Pons (tissue), 1 donor: Measurements from ENCODE around the gene NUP37.
"Not testable (repeated sequence)": the region's sequence is repeated elsewhere in the genome, so short reads cannot be mapped to it uniquely, and the experiment has no call there.

Experiments used
- DNase-seq: peaks from one replicate; pipeline ENCODE4 v3.0.0-alpha.2; 2016; ENCODE audit warnings: low spot score

Gene NUP37

DNA sequence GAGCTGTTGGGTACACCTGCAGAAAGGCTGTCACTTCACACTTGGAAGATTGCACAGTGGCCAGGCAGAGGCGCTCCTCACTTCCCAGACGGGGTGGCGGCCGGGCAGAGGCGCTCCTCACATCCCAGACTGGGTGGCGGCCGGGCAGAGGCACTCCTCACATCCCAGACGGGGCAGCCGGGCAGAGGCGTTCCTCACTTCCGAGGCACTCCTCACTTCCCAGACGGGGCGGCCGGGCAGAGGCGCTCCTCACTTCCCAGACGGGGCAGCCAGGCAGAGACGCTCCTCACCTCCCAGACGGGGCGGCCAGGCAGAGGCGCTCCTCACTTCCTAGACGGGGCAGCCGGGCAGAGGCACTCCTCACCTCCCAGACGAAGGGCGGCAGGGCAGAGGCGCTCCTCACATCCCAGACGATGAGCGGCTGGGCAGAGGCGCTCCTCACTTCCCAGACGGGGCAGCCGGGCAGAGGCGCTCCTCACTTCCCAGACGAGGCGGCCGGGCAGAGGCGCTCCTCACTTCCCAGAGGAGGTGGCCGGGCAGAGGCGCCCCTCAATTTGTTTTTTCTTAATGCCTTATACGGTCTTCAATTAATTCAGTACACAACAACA, 30.6 kb downstream of the NUP37 start:
- not testable (repeated sequence) for DNase-seq

DNA sequence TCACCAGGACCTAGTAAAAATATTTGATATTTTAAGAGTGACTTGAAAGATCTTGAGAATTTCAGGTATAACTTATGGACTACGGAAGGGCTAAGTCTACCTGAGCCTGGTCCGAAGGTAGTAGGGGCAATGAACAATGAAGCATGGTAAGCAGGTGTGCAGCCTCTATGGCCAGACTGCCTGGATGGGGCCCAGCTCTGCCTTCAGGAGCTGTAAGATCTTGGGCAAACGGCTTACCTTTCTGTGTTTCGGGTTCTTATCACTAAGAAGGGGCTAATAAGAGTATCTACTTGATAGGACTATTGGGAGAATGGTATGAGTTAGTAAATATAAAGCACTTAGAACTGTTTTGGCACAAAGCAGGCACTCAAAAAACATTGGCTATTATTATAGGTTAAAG, 39.1 kb downstream of the NUP37 start:
- DNase-seq, result no peak

DNA sequence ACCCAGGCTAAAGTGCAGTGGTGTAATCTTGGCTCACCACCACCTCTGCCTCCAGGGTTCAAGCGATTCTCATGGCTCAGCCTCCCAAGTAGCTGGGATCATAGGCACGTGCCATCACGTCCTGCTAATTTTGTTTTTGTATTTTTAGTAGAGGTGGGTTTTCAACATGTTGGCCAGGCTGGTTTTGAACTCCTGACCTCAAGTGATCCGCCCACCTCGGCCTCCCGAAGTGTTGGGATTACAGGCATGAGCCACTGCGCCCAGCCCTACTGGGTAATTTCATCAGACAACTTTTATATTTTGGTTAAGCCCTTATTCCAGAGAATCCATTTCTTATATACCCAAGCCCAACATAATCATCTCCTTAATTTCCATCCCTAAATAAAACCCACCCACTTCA, 47.8 kb downstream of the NUP37 start:
- not testable (repeated sequence) for DNase-seq

DNA sequence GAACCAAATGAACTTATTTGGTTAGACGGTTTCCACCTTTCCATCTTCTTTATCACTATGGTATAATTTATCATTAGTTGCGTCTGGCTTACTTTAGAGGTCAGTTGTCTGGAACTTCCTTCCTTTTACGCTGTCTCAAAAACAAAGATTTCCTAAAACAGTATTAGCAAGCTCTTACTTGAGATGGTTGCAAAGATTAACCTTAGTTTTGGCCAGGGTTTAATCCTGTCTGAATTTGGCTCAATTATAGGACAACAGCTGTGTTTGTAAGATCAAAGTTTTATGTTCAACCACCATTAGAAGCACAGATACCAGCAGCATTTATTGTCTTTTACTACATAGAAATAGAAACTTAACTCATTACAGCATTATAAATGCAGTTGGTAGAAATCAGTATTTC, 50.2 kb downstream of the NUP37 start:
- DNase-seq, result no peak

DNA sequence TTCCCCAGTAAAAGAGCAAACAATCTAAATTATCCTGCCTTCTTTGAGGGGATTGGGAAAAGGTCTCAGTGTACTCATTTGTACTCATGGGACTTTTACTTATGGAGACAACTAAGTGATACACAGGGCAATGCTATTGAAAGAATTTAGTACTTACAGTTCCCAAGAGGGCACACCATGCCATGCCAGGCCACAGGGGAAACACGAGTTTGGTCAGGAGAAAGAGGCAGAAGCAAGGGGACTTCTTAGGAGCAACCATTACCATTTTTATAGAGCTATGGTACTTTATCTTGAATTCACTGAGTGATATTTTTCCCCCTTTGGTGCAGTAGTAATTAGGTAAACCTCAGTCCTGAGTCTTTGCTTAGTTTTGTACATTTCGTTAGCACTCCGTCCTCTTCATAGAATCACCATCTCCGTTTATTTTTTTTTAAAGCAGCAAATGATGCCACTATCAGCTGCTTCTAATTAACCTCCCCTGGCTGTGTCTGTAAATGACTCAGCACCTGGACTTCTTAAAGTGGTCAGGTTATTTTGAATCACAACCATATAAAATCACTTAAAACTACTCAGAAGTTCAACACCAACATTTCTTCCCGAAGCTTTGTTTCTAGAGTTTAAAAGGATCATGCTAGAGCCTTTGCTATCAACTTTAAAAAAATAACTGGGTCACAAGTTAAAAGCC, 52.2 kb downstream of the NUP37 start:
- DNase-seq, result no peak

DNA sequence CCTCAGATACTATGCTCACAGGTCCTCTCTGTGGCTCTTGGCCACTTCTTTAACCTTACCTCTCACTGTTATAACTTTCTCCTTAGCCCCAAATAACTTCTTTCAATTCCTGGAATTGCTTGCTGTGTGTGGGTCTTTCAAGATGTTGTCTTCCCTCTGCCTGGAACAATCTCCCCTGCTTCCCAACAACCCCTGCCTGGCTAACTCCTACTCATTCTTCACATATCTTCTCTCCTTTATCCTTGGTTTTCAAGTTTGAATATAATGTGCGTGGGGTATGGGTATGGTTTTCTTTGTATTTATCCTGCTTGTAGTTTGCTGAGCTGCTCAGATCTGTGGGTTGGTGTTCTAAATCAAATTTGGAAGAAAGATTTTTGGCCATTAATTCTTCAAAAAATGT, 55.4 kb downstream of the NUP37 start:
- DNase-seq, result no peak

DNA sequence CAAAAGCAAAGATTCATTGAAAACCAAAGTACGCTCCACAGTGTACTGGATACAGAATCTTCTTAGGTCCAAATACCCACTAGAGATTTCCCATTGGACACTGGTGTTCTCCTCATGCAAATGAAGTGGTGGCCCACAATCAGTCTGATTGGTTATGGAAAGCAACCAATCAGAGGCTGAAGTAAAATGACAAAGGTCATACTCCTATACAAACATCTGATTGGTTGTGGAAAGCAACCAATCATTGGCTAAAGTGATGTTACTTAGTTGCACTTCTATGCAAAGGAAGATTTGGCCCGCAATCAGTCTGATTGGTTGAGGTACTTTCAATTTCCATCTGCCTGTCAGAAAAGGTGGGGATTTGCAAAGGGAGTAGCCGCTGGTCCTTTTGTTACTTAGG, 56.8 kb downstream of the NUP37 start:
- DNase-seq, result peak; percentile 18

DNA sequence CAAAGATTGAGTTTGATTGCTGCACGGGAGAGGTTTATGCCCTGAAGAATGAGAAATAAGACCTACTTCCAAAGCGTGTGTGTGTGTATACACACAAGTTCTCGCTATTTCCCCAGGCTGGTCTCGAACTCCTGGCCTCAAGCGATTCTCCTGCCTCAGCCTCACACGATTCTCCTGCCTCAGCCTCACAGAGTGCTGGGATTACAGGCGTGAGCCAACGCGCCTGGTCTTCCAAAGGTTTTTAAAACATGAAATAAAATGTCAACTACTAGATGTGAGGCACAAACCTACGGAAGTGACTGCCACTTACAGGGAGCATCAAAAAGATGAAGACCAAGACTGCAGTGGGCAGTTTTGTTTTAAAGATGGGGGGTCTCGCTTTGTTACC, 57.5 kb downstream of the NUP37 start:
- DNase-seq, result no peak

DNA sequence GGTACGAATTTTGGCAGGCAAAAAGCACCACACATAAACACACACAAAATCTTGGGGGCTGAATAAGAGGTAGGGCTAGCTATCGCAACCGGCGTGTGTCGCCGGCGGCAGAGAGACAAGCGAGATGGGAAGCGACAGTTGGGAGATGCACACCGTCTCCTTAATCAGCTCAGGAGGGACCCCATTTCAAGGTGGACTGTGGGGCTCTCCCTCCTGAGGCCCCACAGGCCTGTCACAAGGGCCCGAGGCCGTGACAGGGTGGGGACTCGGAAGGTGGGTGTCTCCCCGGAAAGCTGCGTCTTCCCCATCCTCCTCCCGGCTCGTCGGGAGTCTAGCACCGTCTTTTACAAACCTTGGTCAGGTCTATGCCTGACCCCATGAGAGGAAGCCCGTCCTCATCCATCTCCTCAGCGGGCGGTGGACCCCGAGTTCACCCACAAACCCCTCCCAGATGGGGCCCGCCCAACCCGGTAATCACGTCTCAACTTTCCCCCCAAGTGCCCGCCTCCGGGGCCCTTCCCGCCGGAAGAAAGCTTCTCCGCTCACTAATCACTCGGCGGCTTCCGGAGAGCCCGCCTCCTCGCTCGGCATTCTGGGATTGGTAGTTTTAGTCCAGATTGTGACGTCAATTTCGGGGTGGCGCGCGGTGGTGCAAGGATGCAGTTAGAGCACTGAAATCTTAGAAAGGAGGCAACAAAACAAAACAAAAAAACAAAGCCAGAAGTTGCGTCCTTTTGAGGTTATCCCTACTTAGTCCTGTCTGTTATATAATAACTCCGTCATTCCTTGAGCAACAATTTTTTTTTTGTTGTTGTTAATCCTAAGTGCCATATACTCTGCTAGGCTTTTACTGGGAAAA, 58.1 kb downstream of the NUP37 start, which contains the start of gene WASHC3:
TSS of gene WASHC3 (minus strand) at position 432 of the 859 bp plus-strand sequence. CDS start at position 403, 29 bp downstream.
- DNase-seq, result peak; percentile 97

DNA sequence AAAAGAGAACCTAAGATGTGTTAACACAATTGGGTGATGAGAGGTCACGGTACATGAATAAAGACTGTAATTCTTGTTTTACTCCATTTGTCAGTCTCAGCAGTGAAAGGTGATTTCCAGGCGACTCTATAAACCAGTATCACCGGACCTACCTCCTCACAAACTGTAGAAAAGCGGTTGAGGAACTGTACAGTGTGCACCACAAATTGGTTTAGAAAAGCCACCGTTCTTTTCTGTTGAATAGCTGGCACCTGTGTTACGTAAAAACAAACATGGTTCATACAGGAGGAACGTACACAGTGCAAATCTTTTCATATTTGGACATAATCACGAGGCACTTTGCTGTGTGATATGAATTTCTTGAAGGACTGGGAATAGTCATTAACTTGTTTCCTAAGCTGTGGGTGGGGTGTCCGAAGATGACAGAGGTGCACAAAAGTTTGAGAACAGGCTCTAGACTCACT, 58.8 kb downstream of the NUP37 start:
- no peak for DNase-seq

DNA sequence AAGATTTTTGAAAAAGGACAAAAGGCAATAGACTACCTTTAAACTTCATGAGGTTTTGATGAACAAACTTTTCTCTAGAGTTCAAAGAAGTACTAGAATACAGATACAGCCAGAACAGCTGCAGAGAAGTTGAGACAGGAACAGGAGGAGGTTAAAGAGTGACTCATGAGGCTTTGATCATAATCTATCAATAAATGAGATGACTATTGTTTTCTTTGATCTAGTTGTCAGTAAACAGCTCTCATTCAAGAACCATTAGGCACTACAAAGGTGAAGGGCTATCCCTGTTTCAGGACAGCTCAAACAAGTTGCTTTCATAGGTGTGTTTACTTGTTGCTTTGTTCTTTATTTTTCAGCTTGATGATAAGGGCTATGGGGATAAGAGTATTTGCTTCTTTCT, 60.6 kb downstream of the NUP37 start:
- DNase-seq, result no peak

DNA sequence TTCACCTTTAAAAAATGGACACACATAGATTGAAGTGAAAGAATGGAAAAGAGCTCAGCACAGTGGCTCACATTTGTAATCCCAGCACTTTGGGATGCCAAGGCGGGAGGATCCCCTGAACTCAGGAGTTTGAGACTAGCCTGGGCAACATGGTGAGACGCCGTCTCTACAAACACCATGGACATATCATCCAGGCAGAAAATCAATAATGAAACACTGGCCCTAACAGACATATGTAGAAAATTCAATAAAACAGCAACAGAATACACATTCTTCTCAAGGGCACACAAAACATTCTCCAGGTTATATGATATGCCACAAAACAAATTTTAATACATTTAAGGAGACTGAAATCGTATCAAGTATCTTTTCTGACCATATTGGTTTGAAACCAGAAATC, 65.6 kb downstream of the NUP37 start:
- DNase-seq, result no peak

DNA sequence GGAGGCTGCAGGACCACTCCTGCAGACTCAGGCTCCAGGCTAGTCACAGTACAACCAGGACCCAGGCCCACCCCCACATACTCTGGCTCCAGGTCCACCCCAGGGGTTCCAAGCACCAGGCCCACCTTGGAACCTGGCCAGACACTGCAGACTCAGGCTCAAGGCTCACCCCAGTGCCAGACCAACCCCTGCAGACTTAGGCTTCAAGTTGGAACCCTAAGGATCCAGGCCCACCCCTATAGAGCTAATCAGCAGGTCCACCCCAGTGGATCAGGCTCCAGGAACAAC, 66.9 kb downstream of the NUP37 start:
- no peak for DNase-seq

DNA sequence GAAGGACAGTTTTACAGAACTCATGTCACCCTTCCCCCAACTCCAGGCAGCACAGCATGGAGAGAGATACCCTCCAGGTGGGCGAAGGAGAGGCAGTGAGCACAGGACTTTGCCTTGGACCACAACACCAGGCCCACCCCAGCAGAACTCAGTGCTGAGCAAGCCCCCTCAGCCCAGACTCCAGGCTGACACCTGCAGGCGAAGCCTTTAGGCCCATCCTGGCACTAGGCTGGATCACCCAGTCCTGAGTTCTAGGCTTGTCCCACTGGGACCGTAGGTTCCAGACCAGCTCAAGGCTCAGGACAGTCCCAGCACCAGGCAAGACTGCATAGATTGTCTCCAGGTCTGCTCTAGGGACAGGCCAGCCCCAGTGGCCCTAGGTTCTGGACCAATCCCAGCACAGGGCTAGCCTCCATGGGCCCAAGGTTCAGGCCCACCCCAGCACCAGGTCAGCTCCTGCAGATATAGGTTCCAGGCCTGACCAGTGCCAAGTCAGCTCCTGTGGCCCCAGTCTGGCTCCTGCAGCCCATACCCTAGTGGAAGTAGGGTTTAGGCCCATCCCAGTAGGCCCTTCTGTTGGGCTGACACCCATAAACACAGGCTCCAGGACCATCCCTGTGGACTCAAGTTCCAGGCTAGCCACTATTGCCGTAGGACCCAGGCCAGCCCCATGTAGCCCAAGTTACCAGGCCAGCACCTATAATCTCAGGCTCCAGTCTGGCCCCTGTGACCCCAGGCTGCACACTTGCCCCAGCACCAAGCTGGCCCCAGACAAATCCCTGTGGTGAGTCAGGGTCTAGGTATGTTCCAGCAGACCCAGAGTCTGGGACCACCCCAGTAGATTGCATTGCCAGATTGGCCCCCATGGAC, 67.5 kb downstream of the NUP37 start:
- DNase-seq, result no peak

DNA sequence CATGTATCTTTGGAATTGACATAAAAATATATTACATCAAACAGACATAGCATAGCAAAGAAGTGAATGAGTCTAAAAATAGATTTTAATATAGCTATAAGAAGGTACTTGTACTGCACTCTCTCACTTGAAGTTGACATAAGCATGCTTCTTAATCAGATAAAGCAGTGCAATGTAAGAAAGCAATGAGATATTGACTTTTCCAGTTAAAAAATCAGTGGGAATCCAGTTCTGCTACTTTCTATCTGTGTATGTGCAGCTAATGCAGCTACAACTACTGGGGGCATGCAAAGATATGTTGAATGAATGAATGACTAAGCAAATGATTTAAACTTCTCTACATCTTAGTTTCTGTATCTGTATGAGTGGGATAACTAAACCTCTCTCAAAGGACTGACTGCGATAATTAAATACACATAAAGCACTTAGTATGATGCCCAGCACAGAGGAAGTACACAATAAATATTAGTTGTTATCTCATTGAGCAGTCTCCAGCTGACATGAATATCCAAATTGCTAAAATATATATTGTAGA, 68.4 kb downstream of the NUP37 start:
- DNase-seq, result no peak

DNA sequence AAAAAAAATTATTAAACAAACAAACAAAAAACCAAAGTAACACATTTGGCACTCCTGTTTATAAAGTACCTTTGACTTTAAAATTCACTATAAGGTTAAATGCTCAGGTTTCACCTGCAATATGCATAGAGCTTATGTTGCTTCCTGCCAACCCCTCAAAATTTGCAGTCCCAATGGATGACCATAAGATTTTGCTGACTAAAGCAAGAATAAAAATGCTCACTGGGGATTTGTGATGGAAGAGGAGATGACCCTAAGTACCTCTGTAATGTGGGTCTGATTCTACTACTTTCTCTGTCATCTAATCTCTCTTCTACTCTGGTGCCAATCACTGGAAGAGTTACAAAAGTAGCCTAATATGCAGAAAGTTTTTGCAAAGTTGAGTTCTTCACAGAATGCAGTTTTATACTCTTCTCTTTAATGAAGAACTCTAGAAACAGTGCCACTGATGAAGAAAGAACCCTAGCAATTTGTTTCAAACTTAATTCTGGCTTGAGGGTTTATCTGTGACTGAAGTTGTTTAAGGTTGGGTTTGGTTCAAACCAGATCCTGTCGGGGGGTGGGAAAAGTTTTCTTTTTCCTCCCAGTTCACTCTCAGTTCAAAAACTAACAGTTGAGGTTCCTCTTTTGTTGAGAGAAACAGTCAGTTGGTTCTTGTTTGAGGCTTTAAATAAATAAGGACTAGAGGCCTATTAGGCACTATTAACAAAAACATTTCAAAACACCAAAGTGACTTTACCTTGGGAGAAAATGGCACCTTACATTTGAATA, 69.1 kb downstream of the NUP37 start:
- DNase-seq, result peak; percentile 41

DNA sequence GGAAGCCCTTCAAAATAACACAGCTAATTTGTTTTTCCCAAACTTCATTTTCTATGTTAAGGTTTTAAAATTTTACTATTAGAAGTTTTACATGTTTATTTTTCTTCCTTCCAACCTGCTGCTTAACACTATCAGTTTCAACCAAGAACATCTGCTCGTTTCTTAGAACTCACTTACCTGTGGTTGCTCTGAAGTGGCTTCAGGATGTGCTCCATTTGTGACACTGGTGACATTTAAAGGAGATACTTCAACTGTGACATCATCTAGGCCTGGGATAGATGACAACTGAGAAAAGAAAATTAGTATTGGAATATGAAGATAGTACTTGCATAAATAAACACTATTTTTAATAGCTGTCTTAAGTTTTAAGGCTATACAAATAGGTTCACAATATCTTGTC, 76.0 kb downstream of the NUP37 start:
- no peak for DNase-seq

DNA sequence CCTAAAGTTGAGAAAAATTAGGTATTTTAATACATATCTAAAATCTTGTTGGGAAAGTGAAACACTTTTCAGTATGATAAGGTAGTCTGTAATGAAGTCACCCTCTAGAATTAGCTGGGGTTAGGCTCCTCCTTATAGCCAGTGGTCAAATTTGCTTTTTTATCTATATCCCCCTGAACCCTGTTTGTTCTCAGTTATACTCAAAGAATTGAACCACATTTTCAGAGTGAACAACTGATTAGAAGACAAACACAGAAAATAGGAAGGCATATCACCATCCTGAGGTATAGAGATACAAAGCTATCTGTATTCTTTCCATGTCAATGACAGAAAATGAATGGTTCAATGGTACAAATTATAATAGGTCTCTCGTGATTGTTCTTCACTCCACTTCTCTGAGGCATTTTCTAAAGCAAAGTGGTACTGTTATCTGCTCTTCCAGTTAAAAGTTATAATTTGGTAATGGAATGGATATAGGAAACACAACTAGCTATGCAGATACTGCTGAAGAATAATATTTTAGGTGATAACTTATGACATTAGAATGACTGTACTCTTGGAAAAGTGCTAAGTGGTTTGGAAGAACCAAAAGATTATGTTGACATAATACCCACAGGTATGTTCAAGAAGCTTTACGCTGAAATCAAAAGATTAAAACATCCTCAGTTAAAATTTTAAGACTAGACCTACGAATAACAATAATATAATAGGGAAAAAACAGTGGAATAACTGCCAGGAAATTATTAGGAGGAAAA, 85.7 kb downstream of the NUP37 start:
- DNase-seq, result no peak

DNA sequence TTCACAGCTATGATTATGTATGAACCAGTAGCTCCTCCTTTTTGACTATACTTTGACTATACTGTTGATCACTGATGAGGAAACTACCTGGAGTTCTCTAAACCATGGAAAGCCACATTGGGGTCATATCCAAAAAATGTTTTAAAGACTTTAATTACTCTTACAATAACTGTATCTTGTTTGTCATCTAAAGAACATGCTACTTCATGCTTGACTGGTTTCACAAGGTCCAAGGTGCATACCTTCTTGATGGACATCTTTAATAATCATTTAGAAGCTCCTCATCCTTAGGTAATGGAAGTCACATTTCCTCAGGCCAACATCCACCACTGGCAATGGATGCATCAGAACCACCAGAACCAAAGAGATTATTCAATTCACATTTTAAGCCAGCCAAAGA, 88.1 kb downstream of the NUP37 start:
- no peak for DNase-seq

DNA sequence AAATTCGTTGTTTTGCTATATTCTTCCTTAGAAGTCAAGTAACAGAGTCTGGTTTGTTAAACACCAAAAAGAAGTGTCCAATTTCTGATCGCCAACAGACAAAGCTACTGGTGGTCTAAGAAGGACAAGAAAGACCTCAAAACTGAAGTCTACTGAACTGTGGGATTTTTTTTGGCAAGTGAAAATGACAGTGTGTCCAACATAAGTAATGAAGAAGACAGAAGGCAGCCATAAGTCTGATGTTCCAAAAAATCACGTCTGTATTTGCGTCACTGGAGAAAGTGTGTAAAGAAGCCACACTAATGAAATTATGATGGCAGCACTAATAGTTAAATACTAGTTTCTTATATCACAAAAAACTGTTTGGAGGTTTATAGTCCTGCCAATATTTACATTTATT, 90.8 kb downstream of the NUP37 start:
- DNase-seq, result no peak
